HG03064 (cell line): ENCODE data around the gene HES6.

ENCODE experiments used
- ATAC-seq: cut with Tn5 transposase; IDR thresholded peaks from one replicate; pipeline ENCODE4 v1.9.1; 2021; ENCODE audit warnings: low read depth; ENCODE audit not compliant: unreplicated experiment

HES6 gene

DNA sequence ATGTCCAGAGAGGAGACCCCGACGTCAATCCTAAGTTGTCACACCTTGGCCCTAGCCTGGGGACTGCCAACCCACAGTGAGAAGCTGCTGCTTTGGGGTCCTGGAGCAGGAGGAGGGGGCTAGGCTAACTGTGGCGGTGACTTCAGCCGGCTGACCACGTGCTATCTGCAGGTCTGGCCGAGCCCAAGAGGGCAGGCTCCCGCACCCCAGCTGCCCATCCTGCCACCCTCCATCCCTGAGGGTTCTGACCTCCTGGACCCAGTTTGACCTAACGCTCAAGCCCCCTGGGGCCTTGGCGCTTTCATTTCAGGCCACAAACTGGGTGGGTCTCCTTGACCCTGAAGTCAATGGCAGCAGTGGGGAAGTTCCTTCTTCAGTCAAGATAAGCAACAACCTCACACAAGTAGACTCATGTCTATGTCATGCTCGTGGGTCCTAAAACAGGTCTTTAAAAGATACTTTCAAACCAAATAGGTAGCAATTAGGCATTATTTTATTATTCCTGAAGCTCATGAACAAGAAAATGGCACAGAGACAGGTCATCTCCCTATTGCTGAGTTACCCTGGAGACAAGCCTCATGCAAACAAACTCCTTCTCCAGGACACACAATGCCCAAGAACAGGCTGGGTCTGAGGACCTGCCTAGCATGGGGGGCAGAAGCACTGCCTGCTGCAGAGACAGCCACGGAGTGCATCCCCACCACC, 2.3 kb downstream of the HES6 start:
- ATAC-seq, result no peak

DNA sequence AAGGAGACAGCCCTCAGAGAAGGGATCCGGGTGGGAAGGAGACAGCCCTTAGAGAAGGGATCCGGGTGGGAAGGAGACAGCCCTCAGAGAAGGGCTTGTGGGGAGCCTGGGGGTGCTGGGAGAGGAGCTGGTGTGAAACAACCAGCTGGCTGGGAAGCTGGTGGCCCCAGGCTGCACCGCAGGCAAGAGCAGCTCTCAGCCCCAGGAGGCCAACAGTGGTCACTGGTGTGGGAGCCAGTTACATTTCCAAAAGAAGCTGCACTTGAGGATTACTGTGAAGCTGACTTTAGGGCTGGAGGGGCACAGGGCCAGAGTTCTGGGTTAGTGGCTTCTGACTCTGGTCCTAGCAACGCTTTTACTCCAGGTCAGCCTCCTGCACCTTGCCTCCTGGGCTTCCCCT, 3.3 kb downstream of the HES6 start:
- no peak for ATAC-seq

DNA sequence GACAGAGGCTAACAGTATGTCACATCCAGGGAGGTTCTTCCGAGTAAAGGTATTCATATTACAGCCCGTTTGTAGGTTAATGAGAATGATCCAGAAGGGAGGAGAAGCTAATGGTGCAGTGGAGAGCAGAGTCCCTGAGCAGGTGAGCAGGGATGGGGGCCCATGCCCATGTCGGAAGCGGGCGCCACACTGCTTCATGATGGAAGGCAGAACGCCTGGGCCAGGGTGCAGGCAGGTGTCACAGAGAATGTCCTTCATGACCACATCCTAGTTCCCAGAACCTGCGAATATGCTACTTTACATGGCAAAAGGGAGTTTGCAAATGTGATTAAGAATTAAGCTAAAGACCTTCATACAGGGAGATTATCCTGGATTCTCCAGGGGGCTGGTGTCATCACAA, 4.0 kb downstream of the HES6 start:
- no peak for ATAC-seq

DNA sequence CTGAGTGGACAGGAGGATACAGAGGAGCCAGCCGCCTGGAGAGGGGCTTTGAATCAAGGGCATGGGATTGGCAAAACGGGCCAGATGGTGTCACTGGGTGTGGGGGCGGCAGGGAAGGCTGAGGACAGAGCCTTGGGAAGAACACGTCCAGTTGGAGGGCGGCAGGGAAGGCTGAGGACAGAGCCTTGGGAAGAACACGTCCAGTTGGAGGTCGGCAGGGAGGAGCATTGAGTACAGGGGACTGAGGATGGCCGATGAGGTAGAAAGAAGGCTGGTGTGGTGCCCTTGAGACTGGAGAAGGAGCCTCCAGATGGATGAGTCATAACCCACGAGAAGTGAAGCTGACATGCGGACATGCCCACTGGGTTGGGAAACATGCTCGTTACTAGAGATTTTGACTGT, 4.5 kb downstream of the HES6 start:
- no peak for ATAC-seq

DNA sequence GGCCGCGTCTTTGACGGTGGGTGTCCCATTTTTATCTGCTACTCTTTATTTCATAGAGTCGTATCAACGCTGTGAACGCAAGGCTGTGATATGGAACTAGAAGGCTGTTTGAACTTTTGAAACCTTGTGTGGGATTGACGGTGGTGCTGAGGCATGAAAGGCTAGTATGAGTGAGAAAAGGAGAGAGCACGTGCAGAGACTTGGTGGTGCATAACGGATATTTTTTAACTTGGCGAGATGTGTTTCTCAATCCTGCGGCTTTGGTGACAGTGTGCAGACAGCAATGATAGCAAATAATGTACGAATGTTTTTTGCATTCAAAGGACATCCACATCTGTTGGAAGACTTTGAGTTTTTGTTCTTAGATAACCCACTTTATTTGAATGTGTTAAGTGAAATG, 6.2 kb downstream of the HES6 start:
- ATAC-seq, result no peak

DNA sequence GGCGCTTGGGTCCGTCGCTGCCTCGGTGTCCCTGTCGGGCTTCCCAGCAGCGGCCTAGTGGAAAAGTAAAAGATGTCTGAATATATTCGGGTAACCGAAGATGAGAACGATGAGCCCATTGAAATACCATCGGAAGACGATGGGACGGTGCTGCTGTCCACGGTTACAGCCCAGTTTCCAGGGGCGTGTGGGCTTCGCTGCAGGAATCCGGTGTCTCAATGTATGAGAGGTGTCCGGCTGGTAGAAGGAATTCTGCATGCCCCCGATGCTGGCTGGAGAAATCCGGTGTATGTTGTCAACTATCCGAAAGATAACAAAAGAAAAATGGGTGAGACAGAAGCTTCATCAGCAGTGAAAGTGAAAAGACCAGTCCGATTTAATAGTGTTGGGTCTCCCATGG, 8.0 kb downstream of the HES6 start:
- no peak for ATAC-seq

DNA sequence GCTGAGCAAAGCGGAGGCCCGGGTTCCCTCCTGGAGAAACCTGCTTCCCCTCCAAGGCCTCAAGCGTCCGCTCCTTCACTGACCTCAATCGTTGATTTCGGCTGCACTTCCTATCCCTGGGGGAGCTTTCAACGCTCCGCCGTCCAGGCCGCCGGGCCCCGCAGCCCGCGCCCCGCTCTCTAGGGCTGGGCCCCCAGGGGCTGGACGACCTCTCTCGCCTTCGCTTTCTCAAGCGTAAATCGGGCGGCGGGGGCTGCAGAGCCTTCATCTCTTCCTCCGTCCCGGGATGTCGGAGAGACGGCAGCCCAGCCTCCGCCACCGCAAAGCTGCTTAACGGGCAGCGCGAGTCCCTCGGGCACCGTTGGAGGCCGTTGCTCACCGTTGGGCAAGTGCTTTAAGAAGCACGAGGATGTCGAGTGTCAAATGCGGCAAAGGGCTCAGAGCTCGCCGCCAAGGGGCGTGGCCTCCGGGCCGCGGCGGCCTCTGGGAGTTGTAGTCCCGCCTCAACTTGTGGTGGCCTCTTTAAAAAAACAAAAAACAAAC, 8.5 kb downstream of the HES6 start:
- ATAC-seq, result no peak

DNA sequence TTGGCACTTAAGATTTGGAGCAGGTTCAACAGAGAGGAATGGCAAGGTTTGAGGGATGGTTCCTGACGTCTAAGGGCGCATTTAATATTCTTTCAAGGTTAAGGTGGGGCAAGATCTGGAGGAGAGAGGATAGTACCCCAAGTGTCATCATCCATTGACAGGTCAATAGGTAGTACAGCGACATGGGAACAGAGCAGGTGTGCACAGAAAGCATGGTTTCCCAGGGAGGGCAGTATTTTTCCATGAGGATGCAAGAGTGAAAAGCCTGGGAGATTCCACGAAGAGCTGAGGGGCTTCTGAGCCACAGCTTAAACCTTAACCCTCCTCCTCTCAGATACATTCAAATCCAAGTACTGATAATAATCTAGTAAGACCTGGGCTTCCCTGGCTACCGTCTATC, 9.1 kb downstream of the HES6 start:
- ATAC-seq, result no peak

DNA sequence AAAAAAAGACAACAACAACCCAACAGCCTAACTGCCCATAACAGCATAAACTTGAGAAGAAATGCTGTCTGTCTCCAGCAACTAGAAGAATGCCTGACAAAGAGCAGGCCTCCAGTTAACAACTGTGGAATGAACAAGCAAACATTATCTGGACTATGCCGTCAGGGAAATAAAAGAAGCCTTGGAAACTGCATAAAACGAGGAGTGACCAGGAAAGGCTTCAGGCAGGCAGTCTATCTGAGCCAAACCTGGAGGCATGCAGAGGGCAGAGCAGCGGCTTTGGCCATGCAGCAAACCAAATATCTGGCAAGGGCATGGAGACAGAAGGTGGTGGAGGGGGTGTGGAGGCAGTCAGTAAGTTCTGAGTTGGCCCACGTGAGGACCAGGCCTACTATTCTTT, 11.1 kb downstream of the HES6 start:
- no peak for ATAC-seq

DNA sequence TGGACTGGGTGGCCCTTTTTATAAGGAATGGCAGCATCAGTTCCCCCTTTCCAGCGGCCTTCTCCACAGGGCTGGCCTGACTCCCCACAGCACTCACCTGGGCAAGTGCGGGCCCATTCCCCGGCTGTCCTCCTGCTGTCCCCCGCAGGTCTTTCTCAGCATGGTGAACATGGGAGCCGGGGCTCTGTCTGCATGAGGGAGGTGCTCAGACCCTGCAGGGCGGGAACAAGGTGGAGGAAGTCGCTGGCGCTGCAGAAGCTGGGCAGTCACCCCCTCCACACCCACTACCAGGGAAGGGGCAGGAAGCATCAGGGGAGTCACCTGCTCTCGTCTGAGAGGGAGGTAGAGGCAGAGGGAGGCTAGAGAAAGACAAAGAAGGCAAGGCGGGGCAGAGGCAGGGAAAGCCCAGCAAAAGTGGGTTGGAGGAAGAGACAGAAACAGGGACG, 12.2 kb downstream of the HES6 start:
- no peak for ATAC-seq

DNA sequence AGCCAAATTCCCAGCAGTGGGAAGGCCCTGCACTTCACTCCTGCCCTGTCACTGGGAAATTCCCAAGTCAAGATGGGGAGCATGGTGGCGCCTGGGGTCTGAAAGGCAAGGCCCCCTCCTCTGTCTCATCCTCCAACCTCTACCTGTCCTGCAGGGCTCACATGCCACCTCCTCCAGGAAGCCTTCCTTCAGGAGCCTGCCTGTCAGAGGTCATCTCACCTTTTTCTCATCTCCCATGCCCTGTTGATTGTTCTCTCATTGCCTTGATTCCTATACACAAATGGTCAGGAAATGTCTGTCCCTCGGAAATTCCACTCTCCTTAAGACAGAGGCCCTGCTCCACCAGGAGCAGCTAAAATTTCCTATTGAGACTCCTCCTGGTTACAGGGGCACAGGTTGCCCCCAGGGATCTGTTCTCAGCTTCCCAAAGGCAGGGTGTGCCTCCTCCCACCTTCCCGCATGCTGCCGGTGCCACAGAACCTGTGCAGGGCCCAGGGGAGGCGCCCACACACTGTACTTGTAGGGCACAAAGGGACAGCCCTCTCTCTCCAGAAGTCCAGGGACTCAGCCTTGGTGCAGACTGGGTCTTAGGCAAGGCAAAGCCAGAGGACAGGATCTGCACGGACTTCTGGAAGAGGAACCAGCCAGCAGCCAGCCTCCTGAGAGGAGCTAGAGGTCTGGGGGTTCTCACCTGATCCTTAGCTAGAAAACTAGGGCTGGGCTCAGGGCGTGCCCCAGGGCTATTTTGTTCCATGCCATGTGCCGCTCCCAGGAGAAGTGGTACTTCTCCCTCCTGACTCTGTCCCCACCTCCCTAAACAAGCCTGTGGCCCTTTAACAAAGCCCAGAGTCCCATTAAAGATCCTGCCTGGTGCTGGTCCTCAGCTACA, 12.9 kb downstream of the HES6 start:
- ATAC-seq, result no peak

DNA sequence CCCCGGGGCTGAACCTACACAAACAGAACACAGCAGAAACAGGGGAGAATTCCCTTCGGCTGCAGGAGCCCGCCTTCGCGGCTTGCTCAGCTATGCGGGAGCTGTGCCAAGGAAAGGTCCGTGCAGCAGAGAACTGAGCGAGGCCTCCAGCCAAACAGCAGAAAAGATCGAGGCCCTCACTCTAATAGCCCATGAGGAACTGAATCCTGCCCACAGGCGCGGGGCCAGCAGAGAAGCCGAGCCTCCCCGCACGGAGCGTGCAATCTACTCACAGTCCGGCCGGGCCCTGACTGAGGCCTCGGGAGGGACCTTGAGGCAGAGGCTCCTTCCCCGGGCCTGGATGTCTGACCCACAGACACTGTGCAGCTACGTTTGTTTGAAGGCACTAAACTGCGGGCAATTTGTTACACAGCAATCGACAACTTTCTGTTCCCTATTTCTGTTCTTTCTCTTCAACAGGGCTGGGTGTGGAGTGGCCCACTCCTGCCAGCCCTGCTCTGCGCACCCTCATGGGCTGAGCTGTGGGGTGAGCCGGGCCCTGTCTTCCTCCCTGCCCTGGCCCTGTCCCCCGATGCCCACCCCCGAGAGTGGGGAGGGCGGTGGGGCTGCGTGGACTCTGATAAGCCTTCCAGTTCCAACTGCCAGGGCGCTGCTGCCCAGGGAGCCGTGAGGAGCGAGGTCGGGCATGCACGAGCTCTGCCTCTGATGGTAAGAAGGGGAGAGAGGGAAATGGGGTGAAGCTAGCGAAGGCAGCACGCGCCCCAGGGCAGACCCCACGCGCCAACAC, 13.7 kb downstream of the HES6 start:
- ATAC-seq, result no peak

DNA sequence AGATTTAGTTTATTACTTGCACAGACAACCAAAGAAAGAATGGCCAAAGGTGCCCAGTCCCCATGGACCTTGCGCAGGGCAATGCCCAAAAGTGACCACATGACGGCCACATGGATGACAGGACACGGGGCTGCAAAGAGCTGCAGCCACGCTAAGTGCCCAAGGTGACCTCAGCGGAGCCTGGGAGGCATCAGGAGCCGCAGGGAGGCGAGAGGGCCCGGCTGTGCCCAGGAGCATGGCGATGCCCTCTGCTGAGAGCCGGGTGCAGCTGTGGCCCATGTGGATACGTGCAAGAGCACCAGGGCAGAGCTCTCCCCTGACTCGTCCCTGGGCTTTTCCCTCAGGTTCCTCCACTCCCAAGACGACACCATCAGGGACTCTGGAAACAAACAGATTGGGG, 14.7 kb downstream of the HES6 start:
- no peak for ATAC-seq

DNA sequence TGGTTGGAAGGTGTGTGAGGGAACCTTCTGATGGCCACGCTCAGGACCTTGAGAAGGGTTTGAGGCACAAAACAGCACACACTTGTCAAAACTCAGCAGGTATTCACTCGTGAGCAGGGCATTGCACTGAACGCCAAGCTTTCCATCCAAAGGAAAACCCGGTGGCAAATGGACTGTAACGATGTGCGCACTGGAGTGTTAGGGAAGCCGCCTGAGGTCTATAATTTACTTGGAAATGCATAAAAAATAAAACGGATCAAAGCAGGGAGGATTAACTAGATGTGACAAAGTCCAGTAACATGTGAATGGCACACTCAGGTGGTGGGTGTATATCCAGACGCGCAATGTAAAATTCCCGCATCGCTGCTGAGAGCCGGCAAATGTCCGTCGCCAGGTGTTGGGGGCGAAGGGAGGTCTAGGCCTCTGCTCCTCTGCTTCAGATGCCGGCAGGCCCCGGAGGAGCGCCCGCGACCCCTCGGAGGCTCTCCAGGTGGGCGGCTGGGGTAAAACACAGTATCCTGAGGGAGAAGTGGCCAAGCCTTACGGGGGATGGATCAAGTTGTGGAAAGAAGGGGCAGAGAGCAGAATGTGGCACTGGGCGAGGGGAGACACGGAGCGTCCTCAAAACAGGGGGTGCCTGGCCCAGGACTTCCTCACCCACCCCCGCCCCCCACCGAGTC, 15.3 kb downstream of the HES6 start:
- no peak for ATAC-seq

DNA sequence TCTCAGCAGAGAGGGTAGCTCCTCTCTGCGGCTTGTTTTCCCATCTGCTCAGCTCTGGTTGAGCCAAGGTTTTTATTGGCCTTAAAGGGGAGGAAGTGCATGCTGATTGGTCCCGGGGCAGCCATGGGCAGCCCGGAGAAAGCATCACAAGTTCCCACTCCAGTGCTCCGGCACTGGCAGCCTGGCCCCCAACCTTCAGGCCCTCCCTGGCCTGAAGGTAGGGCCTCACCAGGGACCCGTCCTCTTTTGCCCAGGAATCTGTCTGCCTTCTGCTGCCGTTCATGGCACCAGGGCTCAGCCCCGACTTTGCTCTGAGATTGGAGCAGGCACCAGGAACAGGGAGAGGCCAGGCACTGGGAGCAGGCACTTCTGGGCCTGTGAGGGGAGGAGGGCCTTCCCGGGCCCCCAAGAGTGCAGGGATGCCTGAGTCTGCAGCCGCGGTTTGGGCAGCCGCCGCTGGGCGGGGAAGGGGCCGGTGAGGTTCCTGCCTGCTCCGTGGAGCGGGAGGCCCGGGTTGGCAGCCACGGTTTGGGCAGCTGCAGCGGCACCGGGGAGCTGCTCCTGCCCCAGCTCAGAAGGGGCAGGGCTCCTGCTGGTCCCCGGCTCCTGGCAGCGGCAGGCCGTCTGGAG, 18.8 kb downstream of the HES6 start:
- ATAC-seq, result no peak

DNA sequence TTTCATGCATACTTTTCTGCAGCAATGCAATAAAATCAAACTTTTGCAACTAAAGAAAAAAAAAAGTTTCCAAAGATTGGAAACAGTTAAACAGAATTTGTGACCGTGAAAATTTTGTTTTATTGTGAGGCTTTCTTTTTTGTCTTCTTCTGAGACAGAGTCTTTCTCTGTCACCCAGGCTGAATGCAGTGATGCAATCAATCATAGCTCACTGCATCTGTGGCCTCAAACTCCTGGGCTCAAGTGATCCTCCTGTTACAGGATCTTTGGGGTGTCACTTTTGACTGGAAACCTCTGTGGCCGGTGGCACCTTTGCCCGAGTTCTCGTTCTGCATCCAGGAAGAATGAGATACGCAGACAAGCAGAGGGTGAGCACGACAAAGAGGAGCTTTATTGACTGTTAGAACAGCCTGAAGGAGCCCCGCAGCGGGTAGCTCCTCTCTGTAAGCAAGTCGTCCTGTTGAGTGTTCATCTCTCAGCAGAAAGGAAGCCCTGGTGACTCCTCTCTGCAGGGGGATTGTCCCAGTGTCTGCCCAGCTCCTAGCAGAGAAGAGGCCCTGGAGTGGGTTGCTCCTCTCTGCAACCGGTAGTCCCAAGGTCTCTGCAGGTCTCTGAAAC, 19.5 kb downstream of the HES6 start:
- no peak for ATAC-seq

DNA sequence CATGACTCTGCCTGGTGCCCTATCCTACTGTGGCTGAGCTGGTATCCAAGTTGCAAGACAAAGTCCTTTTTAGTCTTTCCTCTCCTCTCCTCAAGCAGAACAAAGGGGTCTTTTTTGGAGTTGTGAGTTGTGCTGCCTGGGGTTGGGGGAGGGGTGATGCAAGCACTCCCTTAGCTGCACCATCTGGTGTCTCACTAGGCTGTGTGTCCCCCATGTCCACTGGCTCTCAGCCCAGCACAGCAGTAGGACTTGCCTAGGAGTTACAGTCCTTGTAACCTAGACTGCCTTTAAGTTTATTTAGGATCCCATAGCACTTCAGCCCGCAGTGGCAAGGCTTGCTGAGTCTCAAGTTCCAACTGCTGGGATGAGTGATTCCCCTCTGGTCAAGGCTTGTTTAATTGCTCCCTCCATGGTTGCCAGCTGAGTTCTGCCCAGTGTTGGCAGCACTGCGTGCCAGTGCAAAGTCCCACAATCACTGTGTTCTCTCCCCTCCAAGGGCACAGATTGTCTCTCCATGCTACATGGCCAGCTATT, 23.1 kb downstream of the HES6 start:
- no peak for ATAC-seq

DNA sequence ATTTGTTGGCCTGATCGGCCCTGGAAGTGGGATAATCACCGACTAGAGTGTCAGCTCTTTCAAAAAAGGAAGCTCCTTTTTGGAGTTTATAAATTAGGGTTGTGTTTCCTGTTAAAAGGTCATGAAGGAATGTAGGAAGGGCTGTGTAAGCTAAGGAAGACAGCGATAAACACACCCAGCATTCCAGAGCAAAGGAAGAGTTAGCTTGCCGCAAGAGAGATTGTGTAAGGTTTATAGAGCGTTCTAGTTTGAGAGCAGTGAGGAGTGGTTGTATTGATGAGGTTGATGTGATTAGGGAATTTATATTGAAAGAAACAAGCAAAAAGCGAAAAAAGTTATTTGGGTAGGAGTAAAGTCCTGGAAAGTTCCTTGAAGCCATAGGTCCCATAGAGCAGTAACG, 32.8 kb downstream of the HES6 start:
- ATAC-seq, result no peak

DNA sequence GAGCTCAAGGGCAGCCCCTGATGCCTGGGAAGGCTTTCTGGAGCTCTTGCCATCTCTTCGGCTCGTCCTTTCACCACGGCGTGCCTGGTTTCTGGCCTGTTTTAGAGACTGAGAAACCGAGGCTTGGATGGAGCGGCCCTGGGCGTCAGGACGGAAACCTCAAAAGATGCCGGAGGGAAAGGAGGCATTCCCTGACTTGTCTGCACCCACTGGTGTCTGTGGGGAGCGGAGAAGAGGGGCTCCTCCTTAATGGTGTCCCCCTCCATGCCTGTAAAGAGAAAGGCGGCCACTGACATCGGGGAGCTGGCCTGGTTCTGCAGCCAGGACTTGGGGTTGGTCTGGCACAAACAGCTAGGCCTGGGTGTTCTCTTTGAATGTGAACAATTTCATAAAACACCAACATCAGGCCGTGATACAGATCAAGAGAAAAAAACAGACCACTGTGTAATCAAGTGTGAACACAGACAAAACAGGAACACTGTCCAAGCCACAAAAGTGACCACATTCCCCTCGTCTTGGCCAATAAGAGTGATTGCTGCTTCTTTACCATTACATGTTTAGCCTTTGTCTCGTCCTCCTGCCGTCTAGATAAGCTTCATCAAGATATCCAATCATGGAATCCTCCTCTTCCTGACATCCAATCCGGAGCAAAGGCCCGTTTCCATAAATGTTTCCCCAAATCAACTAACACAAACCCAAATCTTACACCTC, 35.7 kb downstream of the HES6 start:
- ATAC-seq, result no peak
